Right cardiac atrium (tissue), 5 donors: ENCODE data around the gene CD48. TPM values are rescaled to one million over a fixed set of nuclear protein-coding genes. Genes with fewer than 3 reads are reported as not detected.
A peak's percentile ranks its signal among the peaks of the same experiment; 100 is the strongest.

Experiments used
- ATAC-seq, 2 donors: fragments of 200-7000 bp; cut with Tn5 transposase; one replicate each; pipeline versions ENCODE4 v1.8.0 to v1.9.1; 2020; ENCODE audit warnings: moderate library complexity in 2 of 2, mild to moderate bottlenecking in 1 of 2
- DNase-seq, 3 donors: peaks; one replicate each; pipeline ENCODE4 v3.0.0-alpha.2; 2020
- H3K27ac ChIP-seq: one replicate; pipeline ENCODE4 v1.5.1; 2013; ENCODE audit warnings: mild to moderate bottlenecking, low read length, control low read depth, moderate library complexity
- H3K27me3 ChIP-seq: one replicate; pipeline ENCODE4 v1.6.1; 2013; ENCODE audit not compliant: control insufficient read depth, insufficient read depth
- H3K4me1 ChIP-seq: one replicate; pipeline ENCODE4 v1.6.1; 2013; ENCODE audit warnings: low read length; ENCODE audit not compliant: control insufficient read depth, insufficient read depth
- H3K4me3 ChIP-seq: one replicate; pipeline ENCODE4 v1.5.1; 2013; ENCODE audit warnings: low read length, control low read depth
- H3K9me3 ChIP-seq: one replicate; pipeline ENCODE4 v1.6.1; 2013; ENCODE audit warnings: low read length; ENCODE audit not compliant: control insufficient read depth
- WGBS: extraction: QIAGEN DNeasy Blood & Tissue Kit; methylation state at CpG from one replicate; pipeline ENCODE4 v1.1.7; 2013; 5-methylcytosine and 5-hydroxymethylcytosine counted together
- intact Hi-C, 4 donors: fragments of 100-400 bp; cut with DNase I; formaldehyde crosslinking; loops; one replicate each; pipeline versions ENCODE4 v1.11.0 to v1.14.0; 2022 to 2023
- long read RNA-seq, 4 donors: library from polyadenylated mRNA; unstranded; transcript quantifications; one replicate each; pipeline ENCODE4 v2.0.0, GENCODE V29; 2020 to 2021
- polyA plus RNA-seq: library from polyadenylated mRNA; stranded (reverse); fragments of 200-250 nt; gene quantifications from one replicate; pipeline ENCODE4 v1.2.3, GENCODE V29; 2013
- total RNA-seq, 4 donors: library from RNA; stranded (reverse); fragmentation: NEBNext Ultra II Directional; extraction: Animal tissue kit (Norgen Biotek cat#: 25700); gene quantifications; one replicate each; pipeline ENCODE4 v1.2.1, GENCODE V29; 2021
- donor health status: healthy with polysubstance abuse.
- donor health status: DM: no; HTN: yes; CAD: no.
- donor health status: DM: no; HTN: no; CAD: no.
- donor health status: DM: no; HTN: yes; CAD: no; lungs with severe emphysema.
- donor health status: DM: yes; HTN: yes; CAD: no.

CD48 gene, protein sequence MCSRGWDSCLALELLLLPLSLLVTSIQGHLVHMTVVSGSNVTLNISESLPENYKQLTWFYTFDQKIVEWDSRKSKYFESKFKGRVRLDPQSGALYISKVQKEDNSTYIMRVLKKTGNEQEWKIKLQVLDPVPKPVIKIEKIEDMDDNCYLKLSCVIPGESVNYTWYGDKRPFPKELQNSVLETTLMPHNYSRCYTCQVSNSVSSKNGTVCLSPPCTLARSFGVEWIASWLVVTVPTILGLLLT
- 1 to 10 TPM in 2 of 4 donors, under 1 TPM in 2; 0.39 to 4.1 (median 1.8) TPM for total RNA-seq
- 0.93 TPM for polyA plus RNA-seq
- long read RNA-seq, donor 1, partial matches to known transcripts = 0 of 1 reads
- long read RNA-seq, donor 1, other reads (novel, unspliced or antisense) = 0 of 1 reads
- long read RNA-seq, donor 2 = 0 reads
- long read RNA-seq, donor 3 = 0 reads
- long read RNA-seq, donor 4 = 0 reads

DNA sequence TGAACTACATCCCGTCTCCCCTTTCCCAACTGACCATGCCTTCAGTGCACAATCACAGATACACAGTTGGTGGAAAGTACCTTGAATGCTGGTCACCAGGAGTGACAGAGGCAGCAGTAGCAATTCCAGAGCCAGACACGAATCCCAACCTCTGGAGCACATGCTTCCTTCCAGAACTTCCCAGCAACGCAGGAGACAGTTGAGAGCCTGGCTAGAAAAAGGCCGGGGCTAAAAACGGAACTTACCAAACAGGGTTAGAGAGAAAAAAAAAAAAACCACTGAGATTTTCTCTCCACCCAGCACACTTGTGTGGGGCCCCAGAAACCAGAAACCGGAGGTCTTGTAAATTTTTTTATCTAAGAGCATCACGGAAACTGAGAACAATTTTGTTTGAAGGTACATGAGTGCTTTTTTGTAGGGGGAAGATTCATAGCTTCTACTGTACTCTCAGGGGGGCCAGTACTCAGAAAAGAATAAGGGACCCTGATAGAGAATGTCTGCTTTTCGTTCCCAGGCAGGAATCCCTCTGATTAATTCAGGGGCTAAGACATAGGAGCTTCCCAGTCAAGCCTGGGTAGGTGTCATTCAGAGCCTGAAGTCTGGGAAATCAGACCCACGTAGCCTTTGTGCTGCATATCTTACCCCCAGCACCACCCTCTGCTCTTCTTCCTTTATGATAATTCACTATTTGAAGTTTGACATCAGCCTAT lies at the start of gene CD48:
Gene CD48, minus strand, starts transcription at position 221 of the 710 bp plus-strand sequence. Its CDS starts 59 bp downstream, at position 162.
- intact Hi-C loops = no loop called here
- Histone ChIP-seq H3K4me1 (no peaks in the 10 kb centered on the region), H3K27me3 (no peaks in the 10 kb centered on the region), H3K27ac (no peak within 1 kb of the TSS), H3K4me3 (no peak within 1 kb of the TSS), H3K9me3 (no peaks in the 10 kb centered on the region)
- ATAC-seq = no peak
- no peak for DNase-seq
- 51% methylated on average over 9 of the region's 9 CpGs for WGBS

DNA sequence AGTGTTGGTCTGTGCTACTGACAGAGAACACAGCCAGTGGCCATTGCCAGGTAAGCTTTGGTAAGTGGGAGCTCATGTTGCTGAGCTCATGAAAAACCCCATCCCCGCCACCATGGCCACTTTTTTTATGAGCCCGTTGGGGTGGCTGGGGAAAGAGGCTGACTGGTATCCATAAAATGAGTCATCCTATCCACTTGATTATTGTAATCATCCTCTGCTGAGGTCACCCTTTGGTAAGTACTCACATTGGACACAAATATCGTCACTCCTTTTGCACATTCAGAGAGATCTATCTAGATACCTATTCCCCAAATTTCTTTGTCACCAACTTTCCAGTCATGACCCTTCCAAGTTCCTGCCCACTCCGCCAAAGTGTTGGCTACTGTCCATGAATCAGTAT lies 49.4 kb upstream of the CD48 start:
- intact Hi-C loops = no loop called here
- Histone ChIP-seq H3K27ac (no peak overlapping the region), H3K27me3 (no peaks in the 10 kb centered on the region), H3K9me3 (no peaks in the 10 kb centered on the region), H3K4me3 (no peak overlapping the region), H3K4me1 (no peaks in the 10 kb centered on the region)
- ATAC-seq = no peak
- DNase-seq = no peak
- WGBS = 86% methylated on average over 4 of the region's 4 CpGs

DNA sequence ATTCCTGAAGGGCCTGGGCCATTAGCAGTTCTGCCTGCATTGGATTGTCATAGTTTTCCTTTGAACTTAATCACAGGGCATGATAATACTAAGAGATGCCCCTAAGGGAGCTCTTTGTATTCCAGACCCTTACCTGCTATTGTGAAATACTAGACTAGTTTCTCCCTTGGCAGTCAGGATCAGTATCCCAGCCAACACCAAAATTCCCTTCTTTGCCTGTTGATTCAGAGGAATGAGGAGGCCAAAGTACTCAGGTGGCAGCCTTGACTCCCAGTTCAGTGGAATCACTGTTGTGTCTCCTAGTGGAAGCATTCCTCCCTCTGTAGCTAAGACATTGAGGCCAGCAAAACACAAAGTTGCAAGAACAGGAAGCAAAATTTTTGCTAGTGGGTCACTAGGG lies 48.1 kb upstream of the CD48 start:
- DNase-seq (no peak), ATAC-seq (no peak)
- intact Hi-C loops = no loop called here
- Histone ChIP-seq H3K4me3 (no peak overlapping the region), H3K27ac (no peak overlapping the region), H3K4me1 (no peaks in the 10 kb centered on the region), H3K27me3 (no peaks in the 10 kb centered on the region), H3K9me3 (no peaks in the 10 kb centered on the region)

DNA sequence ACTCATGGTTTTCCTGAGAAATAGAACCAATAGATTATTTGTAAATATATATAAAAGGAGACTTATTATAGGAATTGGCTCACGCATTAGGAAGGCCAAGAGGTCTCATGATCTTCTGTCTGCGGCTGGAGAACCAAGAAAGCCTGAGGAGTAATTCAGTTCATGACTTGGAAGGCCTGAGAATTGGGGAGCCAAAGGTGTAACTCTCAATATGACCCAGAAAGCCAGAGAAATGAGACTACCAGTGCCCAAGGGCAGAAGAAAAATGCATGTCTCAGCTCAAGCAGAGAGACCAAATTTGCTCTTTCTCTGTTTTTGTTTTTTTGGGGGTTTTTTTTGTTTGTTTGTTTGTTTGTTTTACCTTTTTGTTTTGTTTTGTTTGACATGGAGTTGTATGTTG lies 46.9 kb upstream of the CD48 start:
- Histone ChIP-seq H3K9me3 (no peaks in the 10 kb centered on the region), H3K4me1 (no peaks in the 10 kb centered on the region), H3K4me3 (no peak overlapping the region), H3K27me3 (no peaks in the 10 kb centered on the region), H3K27ac (no peak overlapping the region)
- no peak for DNase-seq
- intact Hi-C loops = no loop called here
- 94% methylated on average over 2 of the region's 2 CpGs for WGBS
- no peak for ATAC-seq

DNA sequence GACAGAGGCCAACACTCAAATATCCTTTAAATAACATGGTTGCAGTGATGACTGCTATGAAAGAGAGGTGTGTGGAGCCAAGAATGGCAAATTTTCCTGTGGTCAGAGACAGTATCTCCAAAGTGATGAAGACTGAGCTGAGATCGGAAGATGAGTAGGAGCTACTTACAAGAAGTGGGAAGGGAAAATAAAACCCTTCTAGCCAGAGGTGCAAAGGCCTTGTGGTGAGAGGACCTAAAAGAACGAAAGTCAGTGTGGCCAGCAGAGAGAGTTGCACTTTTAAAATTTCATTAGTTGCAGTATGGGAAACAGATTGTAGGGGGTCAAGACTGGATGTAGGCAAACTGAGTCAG lies 45.2 kb upstream of the CD48 start:
- Histone ChIP-seq H3K9me3 (no peaks in the 10 kb centered on the region), H3K4me1 (no peaks in the 10 kb centered on the region), H3K4me3 (no peak overlapping the region), H3K27ac (no peak overlapping the region), H3K27me3 (no peaks in the 10 kb centered on the region)
- 86% methylated on average over 2 of the region's 2 CpGs for WGBS
- DNase-seq = no peak
- no peak for ATAC-seq
- intact Hi-C loops = no loop called here

DNA sequence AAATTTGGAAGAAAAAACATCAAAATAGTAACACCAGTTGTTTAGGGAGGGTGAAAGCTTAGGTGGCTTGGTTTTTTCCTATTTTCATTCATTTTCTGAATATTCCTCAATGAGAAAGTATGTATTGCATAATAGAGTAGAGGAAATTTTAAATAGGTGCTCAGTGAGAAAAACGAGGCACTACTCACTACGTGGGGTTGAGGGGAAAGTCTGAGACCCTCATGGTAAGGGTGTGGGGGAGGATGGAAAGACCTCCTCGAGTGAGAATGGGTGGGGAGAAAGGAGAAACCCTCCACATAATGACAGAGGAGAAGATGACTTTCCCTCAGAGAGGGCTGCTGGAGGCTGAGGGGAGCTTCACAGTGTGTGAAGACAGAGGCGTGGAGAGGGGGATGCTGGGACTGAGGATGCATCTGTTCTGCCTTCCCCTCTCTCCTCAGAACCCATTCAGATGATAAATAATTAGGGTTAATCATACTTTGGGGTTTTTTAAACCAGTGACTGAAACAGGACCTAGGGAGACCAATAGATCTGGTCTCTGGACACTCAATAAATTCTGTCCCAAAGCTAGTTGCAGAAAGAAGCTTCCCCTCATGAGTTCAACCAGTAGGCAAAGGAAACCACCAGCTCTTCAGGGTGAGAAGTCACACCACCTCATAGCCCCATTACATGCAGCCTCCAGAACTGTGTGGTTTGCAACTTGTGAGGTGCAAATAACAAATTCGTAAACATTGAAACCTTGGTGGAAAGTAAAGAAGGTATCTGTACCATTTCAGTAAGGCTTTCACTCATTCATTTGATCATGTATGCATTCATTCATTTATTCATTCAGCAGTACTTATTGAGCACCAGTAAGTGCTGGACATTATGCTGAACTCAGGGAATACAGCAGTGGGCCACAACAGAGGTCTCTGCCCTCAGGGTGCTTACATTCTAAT lies 44.6 kb upstream of the CD48 start:
- Histone ChIP-seq H3K4me3 (no peak overlapping the region), H3K27me3 (no peaks in the 10 kb centered on the region), H3K4me1 (no peaks in the 10 kb centered on the region), H3K9me3 (no peaks in the 10 kb centered on the region), H3K27ac (no peak overlapping the region)
- intact Hi-C loops = no loop called here
- ATAC-seq (no peak), DNase-seq (no peak)
- 68% methylated on average over 5 of the region's 5 CpGs for WGBS

DNA sequence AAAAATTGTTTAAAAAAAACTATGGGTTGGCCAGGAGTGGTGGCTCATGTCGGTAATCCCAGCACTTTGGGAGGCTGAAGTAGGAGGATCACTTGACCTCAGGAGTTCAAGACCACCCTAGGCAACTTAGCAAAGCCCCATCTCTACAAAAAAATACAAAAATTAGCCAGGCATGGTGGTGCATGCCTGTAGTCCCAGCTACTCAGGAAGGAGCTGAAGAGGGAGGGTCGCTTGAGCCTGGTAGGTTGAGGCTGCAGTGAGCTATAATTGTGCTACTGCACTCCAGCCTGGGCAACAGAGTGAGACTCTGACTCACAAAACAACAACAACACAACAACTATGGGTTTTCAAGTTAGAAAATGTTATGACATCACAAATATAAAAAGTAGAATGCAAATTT lies 43.8 kb upstream of the CD48 start:
- intact Hi-C loops = no loop called here
- Histone ChIP-seq H3K4me1 (no peaks in the 10 kb centered on the region), H3K9me3 (no peaks in the 10 kb centered on the region), H3K27ac (no peak overlapping the region), H3K27me3 (no peaks in the 10 kb centered on the region), H3K4me3 (no peak overlapping the region)
- DNase-seq (no peak), ATAC-seq (no peak)
- 84% methylated on average over 2 of the region's 2 CpGs for WGBS

DNA sequence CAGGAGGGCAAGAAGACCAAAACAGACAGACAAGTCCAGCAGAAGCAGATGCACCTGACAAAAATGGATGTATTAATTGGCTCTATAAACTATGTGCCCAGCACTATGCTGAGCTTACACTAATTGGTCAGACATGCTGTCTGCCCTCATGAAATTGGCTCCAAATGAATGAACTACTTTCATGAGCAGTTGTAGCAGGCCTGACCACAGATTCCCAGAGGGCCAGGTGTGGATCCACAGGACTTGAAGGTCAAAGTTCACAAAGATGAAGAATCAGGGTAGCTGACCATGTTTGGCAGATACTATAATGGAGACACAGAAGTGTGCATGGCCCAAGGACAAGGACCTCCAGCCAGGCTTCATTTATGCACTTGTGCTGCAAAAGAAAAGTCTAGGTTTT lies 42.0 kb upstream of the CD48 start:
- Histone ChIP-seq H3K4me1 (no peaks in the 10 kb centered on the region), H3K27me3 (no peaks in the 10 kb centered on the region), H3K9me3 (no peaks in the 10 kb centered on the region), H3K27ac (no peak overlapping the region), H3K4me3 (no peak overlapping the region)
- no peak for ATAC-seq
- no peak for DNase-seq
- intact Hi-C loops = no loop called here

DNA sequence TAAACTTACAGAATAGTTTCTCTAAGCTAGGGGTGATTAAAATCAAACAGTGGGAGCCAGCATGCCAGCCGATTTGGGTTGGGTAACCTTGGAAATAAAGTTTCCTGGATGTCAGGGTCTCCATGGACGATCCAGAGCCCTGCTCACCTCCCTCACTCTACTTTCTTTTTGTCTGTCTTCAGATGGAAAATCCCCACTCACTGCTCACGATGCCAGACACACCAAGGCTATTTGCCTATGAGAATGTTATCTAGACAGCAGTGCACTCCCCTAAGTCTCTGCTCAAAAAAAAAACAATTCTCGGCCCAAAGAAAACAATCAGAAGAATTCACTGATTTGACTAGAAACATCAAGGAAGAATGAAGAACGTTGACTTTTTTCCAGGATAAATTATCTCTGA lies 41.3 kb upstream of the CD48 start:
- no peak for DNase-seq
- ATAC-seq = peak; percentile 38 to 83
- Histone ChIP-seq H3K4me3 (no peak overlapping the region), H3K27me3 (no peaks in the 10 kb centered on the region), H3K27ac (no peak overlapping the region), H3K9me3 (no peaks in the 10 kb centered on the region), H3K4me1 (no peaks in the 10 kb centered on the region)
- intact Hi-C loops = no loop called here
- 30% methylated on average over 5 of the region's 5 CpGs for WGBS

DNA sequence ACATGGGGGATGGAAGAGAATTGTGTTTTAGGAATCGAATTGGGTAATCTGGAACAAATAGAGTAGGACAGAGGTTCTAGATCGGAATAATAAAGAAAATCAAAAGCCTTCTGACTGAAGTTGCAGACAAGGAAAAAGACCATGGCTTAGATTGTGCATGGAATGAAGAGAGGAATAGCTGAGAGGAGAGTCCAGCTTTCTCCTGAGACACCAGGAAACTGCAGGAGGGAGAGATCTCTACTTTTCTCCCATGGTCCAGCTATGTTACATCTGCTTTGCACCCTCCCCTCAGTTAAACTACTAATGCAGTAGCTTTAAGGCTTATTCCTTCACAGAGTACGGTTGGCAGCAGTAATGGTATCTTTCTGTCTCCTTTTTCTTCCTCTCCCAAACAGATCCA lies 40.8 kb upstream of the CD48 start:
- Histone ChIP-seq H3K4me3 (no peak overlapping the region), H3K27ac (no peak overlapping the region), H3K9me3 (no peaks in the 10 kb centered on the region), H3K4me1 (no peaks in the 10 kb centered on the region), H3K27me3 (no peaks in the 10 kb centered on the region)
- WGBS = 72% methylated on average over 3 of the region's 3 CpGs
- DNase-seq = no peak
- intact Hi-C loops = no loop called here
- no peak for ATAC-seq

DNA sequence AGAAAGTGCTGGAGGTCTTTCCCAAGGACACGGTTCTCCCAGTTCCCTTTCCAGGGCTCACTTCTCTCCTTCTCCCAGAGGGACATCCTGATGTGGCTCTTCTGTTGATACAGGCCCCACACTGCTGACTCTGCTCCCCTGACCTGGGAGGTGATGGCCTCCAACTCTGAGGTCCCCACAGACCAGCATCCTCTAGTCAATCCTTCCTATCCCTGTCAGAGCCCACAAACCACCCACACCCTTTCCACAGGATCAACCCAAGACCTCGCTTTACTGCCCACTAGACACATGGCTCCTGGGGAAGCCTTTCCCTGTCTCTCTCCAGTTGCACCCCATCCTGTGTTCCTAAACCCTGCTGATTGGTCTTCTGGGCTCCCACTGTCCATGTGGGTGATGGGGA lies 39.0 kb upstream of the CD48 start:
- Histone ChIP-seq H3K9me3 (no peaks in the 10 kb centered on the region), H3K27me3 (no peaks in the 10 kb centered on the region), H3K27ac (no peak overlapping the region), H3K4me1 (no peaks in the 10 kb centered on the region), H3K4me3 (no peak overlapping the region)
- DNase-seq (no peak), ATAC-seq (no peak)
- intact Hi-C loops = no loop called here
- 76% methylated on average over 2 of the region's 2 CpGs for WGBS
